Ishikawa (cell line): Measurements from ENCODE around the gene FLACC1.

Source experiments
- CREB1 ChIP-seq: IDR thresholded peaks from 2 replicates; pipeline ENCODE4 v1.6.1; 2012; ENCODE audit warnings: low read depth
- EP300 ChIP-seq: IDR thresholded peaks from 2 replicates; pipeline ENCODE4 v1.6.1; 2012; ENCODE audit warnings: borderline replicate concordance
- NFIC ChIP-seq: IDR thresholded peaks from 2 replicates; pipeline ENCODE4 v1.6.1; 2012
- TAF1 ChIP-seq: IDR thresholded peaks from 2 replicates; pipeline ENCODE4 v1.6.1; 2012; ENCODE audit warnings: low read depth, mild to moderate bottlenecking
- TCF12 ChIP-seq: IDR thresholded peaks from 2 replicates; pipeline ENCODE4 v1.6.1; 2012; ENCODE audit warnings: low read depth
- YY1 ChIP-seq: IDR thresholded peaks from 2 replicates; pipeline ENCODE4 v1.6.1; 2012; ENCODE audit warnings: low read depth
- ZBTB7A ChIP-seq: IDR thresholded peaks from 2 replicates; pipeline ENCODE4 v1.6.1; 2012; ENCODE audit warnings: low read depth

DNA sequence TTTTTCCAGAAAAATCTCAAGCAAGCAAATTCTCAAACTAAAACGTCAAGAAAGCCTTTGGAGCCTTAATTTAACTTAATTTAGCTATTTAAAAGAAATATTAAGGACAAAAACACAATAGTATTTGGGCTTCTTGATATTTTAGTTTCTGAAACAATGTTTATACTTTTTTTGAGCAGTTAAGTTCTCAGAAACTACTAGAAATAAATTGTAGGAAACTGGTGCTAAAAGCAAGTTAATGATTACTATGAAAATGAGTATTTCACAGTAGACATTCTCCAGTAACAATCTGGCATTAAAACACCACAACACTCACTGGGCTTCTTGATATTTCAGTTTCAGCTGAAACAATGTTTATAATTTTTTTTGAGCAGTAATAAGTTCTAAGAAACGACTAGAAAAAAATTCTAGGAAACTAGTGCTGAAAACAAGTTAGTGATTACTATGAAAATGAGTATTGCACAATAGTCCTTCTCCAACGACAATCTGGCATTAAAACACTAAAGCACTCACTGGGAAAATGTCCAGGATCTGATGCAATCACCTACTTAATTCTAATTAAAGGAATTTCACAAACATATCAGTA is 49.0 kb upstream of the FLACC1 start:
- TF ChIP-seq NFIC (peak; percentile 82), YY1 (no peak), TAF1 (no peak), TCF12 (no peak), CREB1 (no peak), ZBTB7A (no peak), EP300 (no peak)
